SK-N-SH treated with all-trans-retinoic acid at 6 μM for 48 hours (cell line): Measurements from ENCODE around the gene ANKRD39.

ENCODE experiments used
- CREB5 ChIP-seq: fragments of 250-450 bp; sonication (Bioruptor Pico); IDR thresholded peaks from 2 replicates; pipeline ENCODE4 v1.5.1; 2020; ENCODE audit warnings: low read depth, mild to moderate bottlenecking, moderate library complexity
- CSRNP3 ChIP-seq: fragments of 250-450 bp; sonication (Bioruptor Pico); IDR thresholded peaks from 2 replicates; pipeline ENCODE4 v1.5.1; 2021; ENCODE audit warnings: mild to moderate bottlenecking, moderate library complexity
- ISL1 ChIP-seq: fragments of 250-450 bp; sonication (Bioruptor Pico); IDR thresholded peaks from 2 replicates; pipeline ENCODE4 v2.1.2; 2022; ENCODE audit warnings: mild to moderate bottlenecking, moderate library complexity
- ZNF565 ChIP-seq: fragments of 450-650 bp; formaldehyde crosslinking; conservative IDR thresholded peaks from 2 replicates; pipeline ENCODE4 v1.5.0; 2020; ENCODE audit warnings: low read depth, mild to moderate bottlenecking, moderate library complexity
- ZNF70 ChIP-seq: fragments of 450-650 bp; formaldehyde crosslinking; IDR thresholded peaks from 2 replicates; pipeline ENCODE4 v1.5.0; 2020; ENCODE audit warnings: mild to moderate bottlenecking, moderate library complexity

- TF ChIP-seq ZNF565 (CRISPR knock-in tag) (no peak), ZNF70 (no peak), ISL1 (CRISPR knock-in tag) (no peak), CREB5 (no peak), CSRNP3 (CRISPR knock-in tag) (no peak)
Observed at GRCh38 chr2:96865654-96866053, 7.8 kb upstream of the ANKRD39 start.
